GM19043 (cell line): ENCODE results near the gene ZNF774.
"Not testable (repeated sequence)": the region's sequence is repeated elsewhere in the genome, so short reads cannot be mapped to it uniquely, and the experiment has no call there.

Experiments
- ATAC-seq: cut with Tn5 transposase; IDR thresholded peaks from one replicate; pipeline ENCODE4 v1.9.1; 2021; ENCODE audit warnings: low read depth; ENCODE audit not compliant: unreplicated experiment

The ZNF774 gene

GRCh38 chr15:90387534-90388461, 35.7 kb downstream of the ZNF774 start, which contains the start of gene IQGAP1:
TSS of gene IQGAP1 (plus strand) at chr15:90388242. CDS start at chr15:90388342, 100 bp downstream.
- ATAC-seq: peak; percentile 90

- peak; percentile 40 for ATAC-seq
Observed at GRCh38 chr15:90388462-90389380, 36.6 kb downstream of the ZNF774 start.

GRCh38 chr15:90389513-90389912, 37.4 kb downstream of the ZNF774 start:
- ATAC-seq: no peak

GRCh38 chr15:90393040-90393439, 41.0 kb downstream of the ZNF774 start:
- ATAC-seq: no peak

- ATAC-seq: no peak
Observed at GRCh38 chr15:90394074-90394473, 42.0 kb downstream of the ZNF774 start.

GRCh38 chr15:90394748-90395442, 42.8 kb downstream of the ZNF774 start:
- ATAC-seq: no peak

GRCh38 chr15:90396321-90396720, 44.2 kb downstream of the ZNF774 start:
- ATAC-seq: no peak

GRCh38 chr15:90400005-90400758, 48.1 kb downstream of the ZNF774 start:
- ATAC-seq: no peak

GRCh38 chr15:90400759-90401314, 48.8 kb downstream of the ZNF774 start:
- peak; percentile 99 for ATAC-seq

GRCh38 chr15:90401495-90401894, 49.4 kb downstream of the ZNF774 start:
- no peak for ATAC-seq

- no peak for ATAC-seq
Observed at GRCh38 chr15:90402223-90402622, 50.1 kb downstream of the ZNF774 start.

GRCh38 chr15:90402767-90403166, 50.7 kb downstream of the ZNF774 start:
- ATAC-seq: no peak

- ATAC-seq: no peak
Observed at GRCh38 chr15:90405055-90405607, 53.0 kb downstream of the ZNF774 start.

- no peak for ATAC-seq
Observed at GRCh38 chr15:90407336-90407735, 55.3 kb downstream of the ZNF774 start.

- ATAC-seq: no peak
Observed at GRCh38 chr15:90407871-90408317, 55.8 kb downstream of the ZNF774 start.

- ATAC-seq: no peak
Observed at GRCh38 chr15:90408657-90409056, 56.6 kb downstream of the ZNF774 start.

GRCh38 chr15:90409587-90409986, 57.5 kb downstream of the ZNF774 start:
- ATAC-seq: not testable (repeated sequence)

- not testable (repeated sequence) for ATAC-seq
Observed at GRCh38 chr15:90410316-90410715, 58.2 kb downstream of the ZNF774 start.

- no peak for ATAC-seq
Observed at GRCh38 chr15:90411176-90411575, 59.1 kb downstream of the ZNF774 start.
